ENCODE data around the gene DYRK1B.

Gene DYRK1B

GRCh38 chr19:39807846-39808364, 26.1 kb downstream of the DYRK1B start:
- no peak for DNase-seq

- no peak for DNase-seq
Observed at GRCh38 chr19:39805104-39805503, 28.9 kb downstream of the DYRK1B start.

GRCh38 chr19:39802958-39803357, 31.0 kb downstream of the DYRK1B start:
- no peak for DNase-seq

- DNase-seq, result no peak
Observed at GRCh38 chr19:39797083-39797482, 36.9 kb downstream of the DYRK1B start.

- no peak for DNase-seq
Observed at GRCh38 chr19:39796000-39796498, 37.9 kb downstream of the DYRK1B start.

GRCh38 chr19:39795001-39795400, 39.0 kb downstream of the DYRK1B start:
- no peak for DNase-seq

GRCh38 chr19:39792999-39793546, 40.9 kb downstream of the DYRK1B start:
- peak in 12 of 14 donors; percentile 18 to 82 (median 55) for DNase-seq

- no peak for DNase-seq
Observed at GRCh38 chr19:39788244-39788643, 45.7 kb downstream of the DYRK1B start.

GRCh38 chr19:39780894-39781293, 53.1 kb downstream of the DYRK1B start:
- no peak for DNase-seq

- no peak for DNase-seq
Observed at GRCh38 chr19:39778763-39779162, 55.2 kb downstream of the DYRK1B start, which contains the start of gene LEUTX. Gene LEUTX (plus strand): TSS chr19:39778854. CDS start chr19:39778921, 67 bp downstream.

Data from C1 segment of cervical spinal cord (tissue), 14 donors.